ENCODE data around the gene CSNK1A1L. TPM values are rescaled to one million over a fixed set of nuclear protein-coding genes. Genes with fewer than 3 reads are reported as not detected.

Gene CSNK1A1L
- total and polyA plus RNA-seq, 2 donors (not counting 1 experiment from before 2014, with no cell fraction given) = not detected

DNA sequence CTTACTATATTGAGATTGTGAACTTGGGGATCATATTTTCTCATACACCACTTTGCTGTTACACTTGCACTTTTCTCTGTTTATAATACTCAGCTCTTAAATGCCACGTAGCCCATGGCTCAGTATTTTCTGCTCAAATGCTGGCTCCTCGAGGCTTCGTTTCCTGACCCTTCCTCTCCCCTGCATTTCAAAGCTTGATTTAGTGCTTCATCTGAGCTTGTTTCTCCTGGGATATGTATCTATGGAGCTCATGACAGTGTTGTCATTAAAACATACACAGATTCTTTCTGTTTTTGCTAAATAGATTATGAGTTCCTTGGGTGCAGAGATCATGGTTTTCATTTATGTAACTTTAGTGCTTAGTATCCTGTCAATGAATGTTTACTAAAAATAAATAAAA lies 11.4 kb downstream of the CSNK1A1L start:
- H3K79me2 ChIP-seq (ENCODE audit: control insufficient read depth, insufficient read depth, low read length) = no peaks in the 10 kb centered on the region
- no peak overlapping the region for H3K4me2 ChIP-seq (ENCODE audit: extremely low read depth, insufficient read depth, low read length)
- H2AFZ ChIP-seq (ENCODE audit: low read length) = no peak overlapping the region
- TF ChIP-seq CTCF (conservative IDR thresholded peaks at IDR 0.05 in 1 of 2, IDR thresholded peaks at IDR 0.05 in 1 of 2; ENCODE audit: low read depth in 1 of 2, low read length in 2 of 2) (no peak), EZH2 (IDR thresholded peaks at IDR 0.05; ENCODE audit: low read length, missing control alignments) (no peak)
- DNase-seq (ENCODE audit: low read depth in 2 of 2) = no peak
- H3K4me3 ChIP-seq (replicated peaks in 1 of 4; ENCODE audit: control extremely low read depth in 1 of 4, insufficient read depth in 1 of 4, low read depth in 3 of 4, low read length in 4 of 4) = no peak overlapping the region
- H3K9me3 ChIP-seq (ENCODE audit: control insufficient read depth, insufficient read depth, low read depth, low read length) = no peaks in the 10 kb centered on the region
- no peak overlapping the region for H3K27ac ChIP-seq (ENCODE audit: insufficient read depth, low read length)
- H3K27me3 ChIP-seq (ENCODE audit: control insufficient read depth, insufficient read depth, low read length) = no peaks in the 10 kb centered on the region
- H3K9ac ChIP-seq (ENCODE audit: insufficient read depth, low read length) = no peak overlapping the region
- no peaks in the 10 kb centered on the region for H3K36me3 ChIP-seq (ENCODE audit: control insufficient read depth, insufficient read depth, low read length)
- H4K20me1 ChIP-seq (ENCODE audit: control insufficient read depth, extremely low read depth, insufficient read depth, low read length) = no peaks in the 10 kb centered on the region
- no peaks in the 10 kb centered on the region for H3K4me1 ChIP-seq (ENCODE audit: control insufficient read depth, extremely low read depth, insufficient read depth, low read length)

DNA sequence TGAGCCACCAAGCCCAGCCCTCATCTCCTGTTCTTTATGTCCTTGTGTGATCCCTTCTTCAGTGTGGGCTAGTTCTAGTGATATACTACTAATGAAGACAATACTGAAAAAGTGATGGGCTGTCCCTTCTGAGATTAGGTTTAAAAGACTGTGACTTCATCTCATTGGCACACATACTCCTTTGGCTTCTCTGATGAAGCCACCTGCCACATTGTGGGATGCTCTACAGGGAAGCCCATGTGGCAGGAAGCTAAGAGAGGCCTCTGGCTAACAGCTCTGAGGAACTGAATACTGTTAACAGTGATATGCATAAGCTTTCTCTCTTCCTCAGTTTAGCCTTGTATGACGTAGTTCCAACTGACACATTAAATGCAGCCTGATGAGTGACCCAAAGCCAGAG lies 13.6 kb downstream of the CSNK1A1L start:
- Histone ChIP-seq H2AFZ (ENCODE audit: low read length) (no peak overlapping the region), H3K27ac (ENCODE audit: insufficient read depth, low read length) (no peak overlapping the region), H3K36me3 (ENCODE audit: control insufficient read depth, insufficient read depth, low read length) (no peaks in the 10 kb centered on the region), H4K20me1 (ENCODE audit: control insufficient read depth, extremely low read depth, insufficient read depth, low read length) (no peaks in the 10 kb centered on the region), H3K4me2 (ENCODE audit: extremely low read depth, insufficient read depth, low read length) (no peak overlapping the region), H3K79me2 (ENCODE audit: control insufficient read depth, insufficient read depth, low read length) (no peaks in the 10 kb centered on the region), H3K27me3 (ENCODE audit: control insufficient read depth, insufficient read depth, low read length) (no peaks in the 10 kb centered on the region), H3K9me3 (ENCODE audit: control insufficient read depth, insufficient read depth, low read depth, low read length) (no peaks in the 10 kb centered on the region), H3K4me1 (ENCODE audit: control insufficient read depth, extremely low read depth, insufficient read depth, low read length) (no peaks in the 10 kb centered on the region), H3K9ac (ENCODE audit: insufficient read depth, low read length) (no peak overlapping the region), H3K4me3 (replicated peaks in 1 of 4; ENCODE audit: control extremely low read depth in 1 of 4, insufficient read depth in 1 of 4, low read depth in 3 of 4, low read length in 4 of 4) (no peak overlapping the region)
- DNase-seq (ENCODE audit: low read depth in 2 of 2) = no peak
- TF ChIP-seq EZH2 (IDR thresholded peaks at IDR 0.05; ENCODE audit: low read length, missing control alignments) = no peak
- TF ChIP-seq CTCF (conservative IDR thresholded peaks at IDR 0.05 in 1 of 2, IDR thresholded peaks at IDR 0.05 in 1 of 2; ENCODE audit: low read depth in 1 of 2, low read length in 2 of 2) = no peak

DNA sequence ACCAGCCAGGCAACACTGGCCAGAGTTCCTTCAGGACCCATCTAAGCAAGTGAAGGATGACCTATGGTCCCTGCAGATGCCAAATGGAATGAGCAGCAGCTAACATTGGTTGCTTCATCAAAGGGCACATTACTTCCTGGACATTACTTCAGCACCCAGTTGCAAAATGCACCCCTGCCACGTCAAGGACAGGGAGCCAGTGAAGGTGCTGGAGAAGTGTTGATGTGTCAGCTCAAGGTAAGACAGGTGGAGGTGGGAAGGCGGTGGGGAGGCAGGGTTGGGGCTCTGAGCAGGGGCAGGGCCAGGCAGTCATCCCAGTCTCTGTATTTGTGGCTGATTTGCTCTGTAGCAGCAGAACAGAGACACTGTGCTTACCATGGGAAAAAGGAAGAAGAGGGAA lies 14.6 kb downstream of the CSNK1A1L start:
- H3K4me2 ChIP-seq (ENCODE audit: extremely low read depth, insufficient read depth, low read length) = no peak overlapping the region

More for the DNA sequence above, 14.6 kb downstream of the CSNK1A1L start:
- H3K27ac ChIP-seq (ENCODE audit: insufficient read depth, low read length) = no peak overlapping the region
- no peaks in the 10 kb centered on the region for H3K4me1 ChIP-seq (ENCODE audit: control insufficient read depth, extremely low read depth, insufficient read depth, low read length)
- no peak for DNase-seq (ENCODE audit: low read depth in 2 of 2)
- no peaks in the 10 kb centered on the region for H3K27me3 ChIP-seq (ENCODE audit: control insufficient read depth, insufficient read depth, low read length)
- H3K4me3 ChIP-seq (replicated peaks in 1 of 4; ENCODE audit: control extremely low read depth in 1 of 4, insufficient read depth in 1 of 4, low read depth in 3 of 4, low read length in 4 of 4) = no peak overlapping the region
- no peaks in the 10 kb centered on the region for H4K20me1 ChIP-seq (ENCODE audit: control insufficient read depth, extremely low read depth, insufficient read depth, low read length)
- TF ChIP-seq CTCF (conservative IDR thresholded peaks at IDR 0.05 in 1 of 2, IDR thresholded peaks at IDR 0.05 in 1 of 2; ENCODE audit: low read depth in 1 of 2, low read length in 2 of 2) (no peak), EZH2 (IDR thresholded peaks at IDR 0.05; ENCODE audit: low read length, missing control alignments) (no peak)
- no peak overlapping the region for H2AFZ ChIP-seq (ENCODE audit: low read length)
- no peaks in the 10 kb centered on the region for H3K9me3 ChIP-seq (ENCODE audit: control insufficient read depth, insufficient read depth, low read depth, low read length)
- no peaks in the 10 kb centered on the region for H3K79me2 ChIP-seq (ENCODE audit: control insufficient read depth, insufficient read depth, low read length)
- H3K36me3 ChIP-seq (ENCODE audit: control insufficient read depth, insufficient read depth, low read length) = no peaks in the 10 kb centered on the region
- no peak overlapping the region for H3K9ac ChIP-seq (ENCODE audit: insufficient read depth, low read length)
